Measurements from ENCODE around the gene PRR22. TPM values are rescaled to one million over a fixed set of nuclear protein-coding genes. Genes with fewer than 3 reads are reported as not detected.
"Not testable (repeated sequence)": the region's sequence is repeated elsewhere in the genome, so short reads cannot be mapped to it uniquely, and the experiment has no call there.

The PRR22 gene
- total and polyA plus RNA-seq, 2 donors (not counting 3 experiments of a cell fraction or from before 2014, with no cell fraction given) = 1.4 to 3.4 TPM

DNA sequence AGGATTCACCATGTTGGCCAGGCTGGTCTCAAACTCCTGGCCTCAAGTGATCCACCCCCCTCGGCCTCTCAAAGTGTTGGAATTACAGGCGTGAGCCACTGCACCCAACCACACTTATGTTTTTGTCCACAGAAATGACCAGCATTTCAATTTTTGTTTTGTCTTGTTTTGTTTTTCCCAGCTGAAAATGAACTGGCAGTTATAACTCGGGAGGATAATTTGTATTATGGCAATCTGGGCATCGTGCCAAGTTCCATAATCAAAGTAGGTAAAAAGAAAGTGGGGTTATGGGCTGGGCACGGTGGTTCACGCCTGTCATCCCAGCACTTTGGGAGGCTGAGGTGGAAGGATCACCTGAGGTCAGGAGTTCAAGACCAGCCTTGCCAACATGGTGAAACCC, 35.6 kb downstream of the PRR22 start:
- H3K4me2 ChIP-seq (ENCODE audit: insufficient read depth, low read length); intact Hi-C loops (cut with micrococcal nuclease); H3K9ac ChIP-seq (replicated peaks; ENCODE audit: extremely low read depth, insufficient read depth, low read length); POLR2A ChIA-PET; H3K9me3 ChIP-seq (replicated peaks; ENCODE audit: control insufficient read depth, insufficient read depth, low read length); H3K36me3 ChIP-seq (ENCODE audit: control insufficient read depth in 2 of 2, extremely low read depth in 1 of 2, insufficient read depth in 2 of 2, low read length in 2 of 2); H3K4me1 ChIP-seq (ENCODE audit: control insufficient read depth, extremely low read depth, insufficient read depth, low read length); BruUV-seq (replicated peaks); FAIRE-seq; H3K9me1 ChIP-seq (replicated peaks; ENCODE audit: control insufficient read depth, extremely low read depth, insufficient read depth, low read length); H3K4me3 ChIP-seq (replicated peaks in 1 of 3; ENCODE audit: insufficient read depth in 1 of 3, low read depth in 1 of 3, low read length in 3 of 3); dilution Hi-C loops (cut with MboI; ENCODE audit: extremely low pct_ligation_motif_present, low sequenced_read_pairs); H3K79me2 ChIP-seq (ENCODE audit: control insufficient read depth, insufficient read depth, low read length); H3K27ac ChIP-seq (ENCODE audit: insufficient read depth, low read depth, low read length); H3K27me3 ChIP-seq (ENCODE audit: control insufficient read depth in 2 of 2, insufficient read depth in 2 of 2, low read length in 2 of 2); H4K20me1 ChIP-seq (replicated peaks; ENCODE audit: control insufficient read depth, extremely low read depth, insufficient read depth, low read length); H2AFZ ChIP-seq (ENCODE audit: low read depth, low read length); DNase-seq (ENCODE audit: low read depth, low spot score): not testable (repeated sequence)
- CTCF ChIA-PET = interaction anchor here (0.6 kb wide), 1 partner anchor 8 kb away, joined by 4 read pairs; no protein-coding TSS in a partner anchor

DNA sequence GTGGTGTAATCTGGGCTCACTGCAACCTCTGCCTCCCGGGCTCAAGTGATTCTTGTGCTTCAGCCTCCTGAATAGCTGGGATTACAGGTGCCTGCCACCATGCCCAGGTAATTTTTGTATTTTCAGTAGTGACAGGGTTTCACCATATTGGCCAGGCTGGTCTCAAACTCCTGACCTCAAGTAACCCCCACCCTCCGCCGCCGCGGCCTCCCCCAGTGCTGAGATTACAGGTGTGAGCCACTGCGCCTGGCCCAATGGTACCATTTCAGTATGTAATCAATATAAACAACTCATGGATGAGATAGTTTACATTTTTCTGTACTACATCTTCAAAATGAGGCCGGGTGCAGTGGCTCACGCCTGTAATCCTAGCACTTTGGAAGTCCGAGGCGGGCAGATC, 39.5 kb downstream of the PRR22 start:
- H3K4me1 ChIP-seq (ENCODE audit: control insufficient read depth, extremely low read depth, insufficient read depth, low read length); H4K20me1 ChIP-seq (replicated peaks; ENCODE audit: control insufficient read depth, extremely low read depth, insufficient read depth, low read length); H3K27ac ChIP-seq (ENCODE audit: insufficient read depth, low read depth, low read length); FAIRE-seq; BruUV-seq (replicated peaks); POLR2A ChIA-PET; intact Hi-C loops (cut with micrococcal nuclease); H3K9ac ChIP-seq (replicated peaks; ENCODE audit: extremely low read depth, insufficient read depth, low read length); H3K4me2 ChIP-seq (ENCODE audit: insufficient read depth, low read length); CTCF ChIA-PET; H3K9me3 ChIP-seq (replicated peaks; ENCODE audit: control insufficient read depth, insufficient read depth, low read length); H2AFZ ChIP-seq (ENCODE audit: low read depth, low read length); H3K4me3 ChIP-seq (replicated peaks in 1 of 3; ENCODE audit: insufficient read depth in 1 of 3, low read depth in 1 of 3, low read length in 3 of 3); DNase-seq (ENCODE audit: low read depth, low spot score); H3K36me3 ChIP-seq (ENCODE audit: control insufficient read depth in 2 of 2, extremely low read depth in 1 of 2, insufficient read depth in 2 of 2, low read length in 2 of 2); H3K9me1 ChIP-seq (replicated peaks; ENCODE audit: control insufficient read depth, extremely low read depth, insufficient read depth, low read length); H3K79me2 ChIP-seq (ENCODE audit: control insufficient read depth, insufficient read depth, low read length); H3K27me3 ChIP-seq (ENCODE audit: control insufficient read depth in 2 of 2, insufficient read depth in 2 of 2, low read length in 2 of 2); dilution Hi-C loops (cut with MboI; ENCODE audit: extremely low pct_ligation_motif_present, low sequenced_read_pairs): not testable (repeated sequence)

DNA sequence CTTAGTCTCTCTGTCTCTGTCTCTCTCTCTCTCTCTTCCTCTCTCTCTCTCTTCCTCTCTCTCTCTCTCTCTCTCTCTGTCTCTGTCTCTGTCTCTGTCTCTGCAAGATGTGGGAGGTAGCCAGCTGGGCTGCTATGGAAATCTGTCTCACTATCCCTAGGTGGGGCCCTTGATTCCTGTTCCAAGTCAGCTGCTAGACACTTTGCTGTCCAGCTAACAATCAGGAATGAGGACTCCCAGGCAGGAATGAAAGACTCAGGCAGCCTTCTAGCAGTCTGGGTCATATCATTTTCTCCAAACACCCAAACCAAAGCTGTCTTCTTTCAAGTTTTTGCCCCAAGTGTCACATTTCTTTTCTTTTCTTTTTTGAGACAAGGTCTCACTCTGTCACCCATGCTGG, 40.9 kb downstream of the PRR22 start:
- dilution Hi-C loops (cut with MboI; ENCODE audit: extremely low pct_ligation_motif_present, low sequenced_read_pairs) = no loop called here

More for the DNA sequence above, 40.9 kb downstream of the PRR22 start:
- Histone ChIP-seq H4K20me1 (replicated peaks; ENCODE audit: control insufficient read depth, extremely low read depth, insufficient read depth, low read length) (no peaks in the 10 kb centered on the region), H3K4me2 (ENCODE audit: insufficient read depth, low read length) (no peak overlapping the region), H3K27ac (ENCODE audit: insufficient read depth, low read depth, low read length) (no peak overlapping the region), H3K79me2 (ENCODE audit: control insufficient read depth, insufficient read depth, low read length) (no peaks in the 10 kb centered on the region), H3K9me1 (replicated peaks; ENCODE audit: control insufficient read depth, extremely low read depth, insufficient read depth, low read length) (no peaks in the 10 kb centered on the region), H3K4me1 (ENCODE audit: control insufficient read depth, extremely low read depth, insufficient read depth, low read length) (no peaks in the 10 kb centered on the region), H3K9ac (replicated peaks; ENCODE audit: extremely low read depth, insufficient read depth, low read length) (no peak overlapping the region), H3K9me3 (replicated peaks; ENCODE audit: control insufficient read depth, insufficient read depth, low read length) (no peaks in the 10 kb centered on the region), H3K27me3 (ENCODE audit: control insufficient read depth in 2 of 2, insufficient read depth in 2 of 2, low read length in 2 of 2) (no peaks in the 10 kb centered on the region), H3K36me3 (ENCODE audit: control insufficient read depth in 2 of 2, extremely low read depth in 1 of 2, insufficient read depth in 2 of 2, low read length in 2 of 2) (no peaks in the 10 kb centered on the region), H3K4me3 (replicated peaks in 1 of 3; ENCODE audit: insufficient read depth in 1 of 3, low read depth in 1 of 3, low read length in 3 of 3) (no peak overlapping the region), H2AFZ (ENCODE audit: low read depth, low read length) (no peak overlapping the region)
- DNase-seq (ENCODE audit: low read depth, low spot score) = no peak
- TF ChIP-seq POLR2AphosphoS5 (IDR thresholded peaks at IDR 0.05; ENCODE audit: insufficient read depth, low read depth, low read length) (no peak), EZH2 (IDR thresholded peaks at IDR 0.05; ENCODE audit: borderline replicate concordance, low read depth, low read length, severe bottlenecking) (no peak), POLR2A (IDR thresholded peaks at IDR 0.05; ENCODE audit: low read depth, low read length) (no peak), FOS (IDR thresholded peaks at IDR 0.05; ENCODE audit: borderline replicate concordance, insufficient read depth, low read length) (no peak), MYC (IDR thresholded peaks at IDR 0.05; ENCODE audit: low read depth, low read length) (no peak), JUN (IDR thresholded peaks at IDR 0.05; ENCODE audit: borderline replicate concordance, insufficient read depth, insufficient read length, low read depth) (no peak), GATA2 (IDR thresholded peaks at IDR 0.05; ENCODE audit: insufficient read depth, insufficient read length, low read depth, low read length) (no peak)
- TF ChIP-seq, protein P1, sequence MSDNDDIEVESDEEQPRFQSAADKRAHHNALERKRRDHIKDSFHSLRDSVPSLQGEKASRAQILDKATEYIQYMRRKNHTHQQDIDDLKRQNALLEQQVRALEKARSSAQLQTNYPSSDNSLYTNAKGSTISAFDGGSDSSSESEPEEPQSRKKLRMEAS (IDR thresholded peaks at IDR 0.05; ENCODE audit: insufficient read depth, insufficient read length) = no peak
- TF ChIP-seq, protein P2, sequence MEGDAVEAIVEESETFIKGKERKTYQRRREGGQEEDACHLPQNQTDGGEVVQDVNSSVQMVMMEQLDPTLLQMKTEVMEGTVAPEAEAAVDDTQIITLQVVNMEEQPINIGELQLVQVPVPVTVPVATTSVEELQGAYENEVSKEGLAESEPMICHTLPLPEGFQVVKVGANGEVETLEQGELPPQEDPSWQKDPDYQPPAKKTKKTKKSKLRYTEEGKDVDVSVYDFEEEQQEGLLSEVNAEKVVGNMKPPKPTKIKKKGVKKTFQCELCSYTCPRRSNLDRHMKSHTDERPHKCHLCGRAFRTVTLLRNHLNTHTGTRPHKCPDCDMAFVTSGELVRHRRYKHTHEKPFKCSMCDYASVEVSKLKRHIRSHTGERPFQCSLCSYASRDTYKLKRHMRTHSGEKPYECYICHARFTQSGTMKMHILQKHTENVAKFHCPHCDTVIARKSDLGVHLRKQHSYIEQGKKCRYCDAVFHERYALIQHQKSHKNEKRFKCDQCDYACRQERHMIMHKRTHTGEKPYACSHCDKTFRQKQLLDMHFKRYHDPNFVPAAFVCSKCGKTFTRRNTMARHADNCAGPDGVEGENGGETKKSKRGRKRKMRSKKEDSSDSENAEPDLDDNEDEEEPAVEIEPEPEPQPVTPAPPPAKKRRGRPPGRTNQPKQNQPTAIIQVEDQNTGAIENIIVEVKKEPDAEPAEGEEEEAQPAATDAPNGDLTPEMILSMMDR (IDR thresholded peaks at IDR 0.05; ENCODE audit: extremely low read depth in 1 of 2, insufficient read depth in 1 of 2, low read depth in 1 of 2, low read length in 2 of 2) = no peak
- POLR2A ChIA-PET = no interaction called here
- CTCF ChIA-PET = interaction anchor here (0.5 kb wide), 1 partner anchor 16 kb away, joined by 3 read pairs; no protein-coding TSS in a partner anchor
- BruUV-seq (replicated peaks) = no TSS peak
- no peak for FAIRE-seq
- intact Hi-C loops (cut with micrococcal nuclease) = no loop called here

All from endothelial cell of umbilical vein (primary cell).